ENCODE results near the gene AKT1S1. TPM values are rescaled to one million over a fixed set of nuclear protein-coding genes. Genes with fewer than 3 reads are reported as not detected.

The AKT1S1 gene
- total and polyA plus RNA-seq, 2 donors (not counting 1 experiment from before 2014, with no cell fraction given) = 16.6 to 23.0 TPM

GRCh38 chr19:49844138-49845095, 32.7 kb downstream of the AKT1S1 start:
- WGBS (ENCODE audit: insufficient coverage) = 78% methylated on average over 14 of the region's 18 CpGs
- peaks cover 58% of the 10 kb centered on the region for H3K4me1 Mint-ChIP-seq
- H3K27ac Mint-ChIP-seq = peak overlapping the region; percentile 84
- Histone ChIP-seq H3K4me3 (ENCODE audit: control extremely low read depth in 1 of 5, extremely low read depth in 1 of 5, insufficient read depth in 1 of 5, low read depth in 2 of 5, low read length in 4 of 5) (peak overlapping the region in 3 of 5 experiments; percentile 7 to 52 (median 39)), H2AFZ (ENCODE audit: insufficient read depth, low read depth, low read length, poor library complexity, severe bottlenecking) (no peak overlapping the region), H3K27me3 (replicated peaks in 1 of 4; ENCODE audit: control extremely low read depth in 1 of 4, control insufficient read depth in 3 of 4, insufficient read depth in 4 of 4, low read length in 3 of 4) (no peaks in the 10 kb centered on the region), H3K27ac (ENCODE audit: low read length in 2 of 2) (peak overlapping the region; percentile 53 to 61), H3K9ac (ENCODE audit: low read length) (peak overlapping the region; percentile 44), H3K4me2 (replicated peaks; ENCODE audit: low read depth, low read length, poor library complexity, severe bottlenecking) (peak overlapping the region; percentile 59), H3K79me2 (ENCODE audit: control insufficient read depth, insufficient read depth, low read length) (peaks cover under 1% of the 10 kb centered on the region), H3K36me3 (replicated peaks in 1 of 2; ENCODE audit: control extremely low read depth in 1 of 2, control insufficient read depth in 1 of 2, extremely low read depth in 1 of 2, insufficient read depth in 2 of 2, low read length in 1 of 2) (peaks cover 0 to 5% of the 10 kb centered on the region in 2 experiments), H3K4me1 (ENCODE audit: control insufficient read depth in 2 of 2, insufficient read depth in 2 of 2, low read length in 2 of 2) (peaks cover 41 to 57% of the 10 kb centered on the region in 2 donors), H4K20me1 (ENCODE audit: control insufficient read depth, insufficient read depth, low read length, poor library complexity, severe bottlenecking) (no peaks in the 10 kb centered on the region), H3K9me3 (ENCODE audit: control extremely low read depth in 1 of 3, control insufficient read depth in 2 of 3, insufficient read depth in 1 of 3, low read length in 2 of 3) (peaks cover 0 to 4% (median 0%) of the 10 kb centered on the region in 3 donors)
- TF ChIP-seq CTCF (IDR thresholded peaks at IDR 0.05) (no peak), EZH2 (IDR thresholded peaks at IDR 0.05; ENCODE audit: borderline replicate concordance, insufficient read depth, low read depth, low read length, poor library complexity, severe bottlenecking) (no peak)
- intact Hi-C loops (cut with micrococcal nuclease) = no loop called here
- H3K27me3 Mint-ChIP-seq = no peaks in the 10 kb centered on the region
- no peaks in the 10 kb centered on the region for H3K9me3 Mint-ChIP-seq (ENCODE audit: insufficient read depth)
- ChIA-PET POLR2A (interaction anchor here (0.6 to 2.3 kb wide), 9 partner anchors 9 to 70 kb away, joined by 3 to 23 read pairs (median 6); partner anchors contain the start of genes AKT1S1, FUZ and TBC1D17), CTCF (interaction anchor here (0.8 to 1.5 kb wide), 2 partner anchors 14 to 37 kb away, joined by 3 read pairs; no protein-coding TSS in a partner anchor)
- peak overlapping the region; percentile 78 for H3K4me3 Mint-ChIP-seq
- ATAC-seq (ENCODE audit: low read depth) (no peak), DNase-seq (peak; percentile 27)
